ENCODE measurements around the gene HNRNPR. TPM values are rescaled to one million over a fixed set of nuclear protein-coding genes. Genes with fewer than 3 reads are reported as not detected.

Gene HNRNPR
- total and polyA plus RNA-seq, 2 of the 8 experiments (the other 6 are each of a cell fraction or from before 2014, with no cell fraction given) = 110 to 214 TPM

- no peak overlapping the region for H3K4me2 ChIP-seq (ENCODE audit: insufficient read depth in 1 of 2, low read depth in 2 of 2, low read length in 2 of 2)
- no peak overlapping the region for H3K23ac ChIP-seq (ENCODE audit: insufficient read length)
- WGBS, 2 experiments (ENCODE audit: extremely low coverage in 1 of 2, insufficient coverage in 1 of 2, insufficient read length in 1 of 2, insufficient replicate concordance in 2 of 2, low coverage in 1 of 2, low lambda C conversion rate in 2 of 2, missing lambda C conversion rate in 1 of 2) = 84% methylated on average over 5 of the region's 5 CpGs; no CpG with 5 or more reads in 1 of the 2 experiments
- TF ChIP-seq CTCF (IDR thresholded peaks at IDR 0.05; ENCODE audit: control extremely low read depth in 1 of 3, insufficient read depth in 1 of 3, low read depth in 1 of 3, low read length in 3 of 3) (no peak), KDM1A (IDR thresholded peaks at IDR 0.05; ENCODE audit: borderline replicate concordance, low read length) (no peak), TBP (IDR thresholded peaks at IDR 0.05; ENCODE audit: low read depth, low read length) (no peak), EP300 (IDR thresholded peaks at IDR 0.05; ENCODE audit: borderline replicate concordance in 1 of 2, low read depth in 2 of 2, low read length in 2 of 2) (no peak), MAX (IDR thresholded peaks at IDR 0.05) (no peak), SP1 (IDR thresholded peaks at IDR 0.05; ENCODE audit: low read depth, low read length) (no peak), RBBP5 (IDR thresholded peaks at IDR 0.05; ENCODE audit: borderline replicate concordance, low read depth, low read length) (no peak), CBX5 (IDR thresholded peaks at IDR 0.05; ENCODE audit: low read depth, low read length) (no peak), HDAC2 (IDR thresholded peaks at IDR 0.05; ENCODE audit: borderline replicate concordance in 1 of 2, low read depth in 2 of 2, low read length in 2 of 2) (no peak)
Measured at GRCh38 chr1:23381233-23381885, 37.3 kb upstream of the HNRNPR start.

More at GRCh38 chr1:23381233-23381885, 37.3 kb upstream of the HNRNPR start:
- Histone ChIP-seq H2BK120ac (replicated peaks; ENCODE audit: low read depth, low read length) (no peak overlapping the region), H3K79me2 (ENCODE audit: control insufficient read depth in 1 of 2, insufficient read depth in 2 of 2, low read length in 2 of 2) (no peaks in the 10 kb centered on the region), H3K23me2 (ENCODE audit: low read depth, low read length) (no peaks in the 10 kb centered on the region), H3K14ac (ENCODE audit: insufficient read length) (no peak overlapping the region), H2BK20ac (ENCODE audit: low read length) (no peak overlapping the region), H2BK5ac (ENCODE audit: low read depth, low read length) (no peak overlapping the region), H4K91ac (replicated peaks; ENCODE audit: insufficient read length, low read length) (no peak overlapping the region), H4K5ac (ENCODE audit: insufficient read length, low read depth, low read length) (no peak overlapping the region), H3K9me3 (ENCODE audit: insufficient read depth in 2 of 2, low read depth in 1 of 2, low read length in 1 of 2) (no peaks in the 10 kb centered on the region), H3K79me1 (ENCODE audit: low read depth, low read length) (no peaks in the 10 kb centered on the region), H3K18ac (ENCODE audit: extremely low read depth, low read length) (no peak overlapping the region), H2BK12ac (ENCODE audit: low read depth, low read length) (no peak overlapping the region), H2AK5ac (ENCODE audit: low read depth, low read length) (no peak overlapping the region), H3K27ac (ENCODE audit: low read depth, low read length) (no peak overlapping the region), H4K20me1 (replicated peaks in 1 of 2; ENCODE audit: control insufficient read depth in 1 of 2, insufficient read depth in 2 of 2, low read length in 2 of 2) (peaks cover 2 to 6% of the 10 kb centered on the region in 2 experiments), H2AFZ (ENCODE audit: low read length) (no peak overlapping the region), H4K8ac (ENCODE audit: extremely low read depth, insufficient read depth, low read length) (no peak overlapping the region), H2BK15ac (ENCODE audit: low read length) (no peak overlapping the region), H3K56ac (replicated peaks; ENCODE audit: insufficient read length, low read depth, low read length) (no peak overlapping the region), H3K4me1 (replicated peaks in 1 of 4; ENCODE audit: control insufficient read depth in 3 of 4, insufficient read depth in 4 of 4, low read length in 3 of 4) (no peaks in the 10 kb centered on the region), H3K4ac (replicated peaks; ENCODE audit: insufficient read length, low read depth, low read length) (no peak overlapping the region), H3K27me3 (replicated peaks in 1 of 4; ENCODE audit: control insufficient read depth in 3 of 4, extremely low read depth in 1 of 4, insufficient read depth in 3 of 4, low read length in 3 of 4) (peaks cover 12 to 80% (median 56%) of the 10 kb centered on the region in 4 experiments), H3K4me3 (ENCODE audit: extremely low read depth in 1 of 4, insufficient read depth in 2 of 4, low read depth in 3 of 4, low read length in 4 of 4) (no peak overlapping the region), H3K36me3 (ENCODE audit: control insufficient read depth in 2 of 4, insufficient read depth in 4 of 4, low read length in 3 of 4) (no peaks in the 10 kb centered on the region), H3K9ac (replicated peaks in 1 of 4; ENCODE audit: extremely low read depth in 1 of 4, low read depth in 3 of 4, low read length in 3 of 4) (no peak overlapping the region)
- POLR2A ChIA-PET (ENCODE audit: partially characterized antibody) = interaction anchor here (1.1 to 1.2 kb wide), 2 partner anchors 31 to 38 kb away, joined by 3 read pairs; no protein-coding TSS in a partner anchor
- no peak for FAIRE-seq
- DNase-seq (ENCODE audit: low read depth in 1 of 2, low spot score in 2 of 2) = no peak
- CTCF ChIA-PET (ENCODE audit: partially characterized antibody) = interaction anchor here (0.9 to 3.0 kb wide), 2 partner anchors 12 to 23 kb away, joined by 4 to 13 read pairs; no protein-coding TSS in a partner anchor
